Psoas muscle (tissue), 8 donors: Measurements from ENCODE around the gene ABHD2. TPM values are rescaled to one million over a fixed set of nuclear protein-coding genes. Genes with fewer than 3 reads are reported as not detected.

ENCODE experiments used
- ATAC-seq, 4 donors: fragments of 200-7000 bp; cut with Tn5 transposase; one replicate each; pipeline ENCODE4 v1.9.1; 2020; ENCODE audit warnings: moderate library complexity in 3 of 4, mild to moderate bottlenecking in 2 of 4
- DNase-seq, 2 donors: peaks; one replicate each; pipeline ENCODE4 v3.0.0-alpha.2; 2020
- H3K27ac ChIP-seq: fragments of 200-600 bp; one replicate; pipeline ENCODE4 v1.8.0; 2022
- H3K27me3 ChIP-seq, 3 donors: fragments of 200-600 bp in 1 of 3; one replicate each; pipeline versions ENCODE4 v1.6.1 to v1.8.0; 2013 to 2022; ENCODE audit warnings: low read length in 2 of 3, mild to moderate bottlenecking in 2 of 3, moderate library complexity in 1 of 3; ENCODE audit not compliant: insufficient read depth in 3 of 3
- H3K36me3 ChIP-seq, 2 donors: fragments of 200-600 bp in 1 of 2; one replicate each; pipeline versions ENCODE4 v1.6.1 to v1.8.0; 2013 to 2022; ENCODE audit warnings: low read depth in 1 of 2, mild to moderate bottlenecking in 1 of 2, moderate library complexity in 1 of 2; ENCODE audit not compliant: insufficient read depth in 1 of 2
- H3K4me1 ChIP-seq: fragments of 200-600 bp; one replicate; pipeline ENCODE4 v1.8.0; 2022
- H3K4me3 ChIP-seq: fragments of 200-600 bp; one replicate; pipeline ENCODE4 v1.8.0; 2022; ENCODE audit warnings: mild to moderate bottlenecking
- H3K9me3 ChIP-seq: fragments of 200-600 bp; one replicate; pipeline ENCODE4 v1.8.0; 2022
- CTCF ChIP-seq: fragments of 200-600 bp; IDR thresholded peaks from one replicate; pipeline ENCODE4 v1.8.0; 2022; ENCODE audit warnings: antibody characterized with exemption
- WGBS, 3 donors: extraction: QIAGEN DNeasy Blood & Tissue Kit; methylation state at CpG; one replicate each; pipeline versions ENCODE4 v1.1.6 to v1.1.7; 2013; 5-methylcytosine and 5-hydroxymethylcytosine counted together
- intact Hi-C, 2 donors: fragments of 100-400 bp; cut with DNase I; formaldehyde crosslinking; loops; one replicate each; pipeline versions ENCODE4 v1.11.0 to v1.14.2; 2022
- polyA plus RNA-seq, 3 donors: library from polyadenylated mRNA; stranded (reverse); fragments of 200-250 nt; gene quantifications; one replicate each; pipeline ENCODE4 v1.2.3, GENCODE V29; 2013
- total RNA-seq, 4 donors: library from RNA; stranded (reverse); fragmentation: NEBNext Ultra II Directional in 2 of 4; extraction: Animal tissue kit (Norgen Biotek cat#: 25700) in 2 of 4; gene quantifications; one replicate each; pipeline versions ENCODE4 v1.2.1 to v1.2.4, GENCODE V29; 2021 to 2023
- donor health status: healthy with polysubstance abuse.
- donor health status: DM: no; HTN: no; CAD: no; lungs with moderate emphysema.
- donor health status: Bipolar disorder and iron deficiency.
- donor health status: healthy.
- donor health status: DM: yes; HTN: yes; CAD: no.
- donor health status: DM: no; HTN: no; CAD: no.
- donor health status: DM: no; HTN: no; CAD: no.
- donor health status: DM: yes; HTN: yes; CAD: no.

The ABHD2 gene
- total and polyA plus RNA-seq, 7 donors: 10.8 to 215 (median 66.1) TPM

- peaks cover 4% of the 10 kb centered on the region for H3K4me1 ChIP-seq
- TF ChIP-seq CTCF: peak; percentile 93
- H3K27ac ChIP-seq: no peak overlapping the region
- peak overlapping the region; percentile 32 for H3K4me3 ChIP-seq
- DNase-seq (peak; percentile 72 to 81), ATAC-seq (peak; percentile 77 to 82 (median 78))
- 0 to 3% (median 1%) methylated on average over 14 of the region's 14 CpGs for WGBS, 3 donors
- no peaks in the 10 kb centered on the region for H3K9me3 ChIP-seq
- H3K36me3 ChIP-seq: no peaks in the 10 kb centered on the region
- intact Hi-C loops: loop anchor here (5.0 to 10.0 kb wide), 3 partner anchors 95 to 228 kb away; no protein-coding TSS in a partner anchor
- no peaks in the 10 kb centered on the region for H3K27me3 ChIP-seq
Measured at GRCh38 chr15:89206908-89207331, 118.7 kb downstream of the ABHD2 start.

GRCh38 chr15:89208256-89208655, 120.0 kb downstream of the ABHD2 start:
- DNase-seq (no peak), ATAC-seq (no peak)
- intact Hi-C loops: loop anchor here (5.0 to 10.0 kb wide), 3 partner anchors 94 to 227 kb away; no protein-coding TSS in a partner anchor
- H3K4me1 ChIP-seq: peaks cover 4% of the 10 kb centered on the region
- no peaks in the 10 kb centered on the region for H3K27me3 ChIP-seq
- no peak overlapping the region for H3K27ac ChIP-seq
- H3K4me3 ChIP-seq: no peak overlapping the region
- no peak for TF ChIP-seq CTCF
- H3K9me3 ChIP-seq: no peaks in the 10 kb centered on the region
- no peaks in the 10 kb centered on the region for H3K36me3 ChIP-seq

- no peak overlapping the region for H3K27ac ChIP-seq
- ATAC-seq: no peak
- no peak for DNase-seq
- H3K27me3 ChIP-seq: no peaks in the 10 kb centered on the region
- peaks cover 4% of the 10 kb centered on the region for H3K4me1 ChIP-seq
- TF ChIP-seq CTCF: no peak
- no peaks in the 10 kb centered on the region for H3K36me3 ChIP-seq
- no peaks in the 10 kb centered on the region for H3K9me3 ChIP-seq
- WGBS, 3 donors: 93 to 97% (median 95%) methylated on average over 1 of the region's 1 CpG
- intact Hi-C loops: loop anchor here (5.0 to 10.0 kb wide), 3 partner anchors 93 to 226 kb away; no protein-coding TSS in a partner anchor
- no peak overlapping the region for H3K4me3 ChIP-seq
Measured at GRCh38 chr15:89209057-89209456, 120.8 kb downstream of the ABHD2 start.

GRCh38 chr15:89211678-89212170, 123.5 kb downstream of the ABHD2 start:
- Histone ChIP-seq H3K27ac (no peak overlapping the region), H3K9me3 (no peaks in the 10 kb centered on the region), H3K36me3 (no peaks in the 10 kb centered on the region), H3K4me3 (no peak overlapping the region), H3K27me3 (no peaks in the 10 kb centered on the region), H3K4me1 (peaks cover 4% of the 10 kb centered on the region)
- DNase-seq (no peak), ATAC-seq (no peak)
- TF ChIP-seq CTCF: no peak
- WGBS, 3 donors: 71 to 87% (median 79%) methylated on average over 5 of the region's 5 CpGs
- intact Hi-C loops: no loop called here

- Histone ChIP-seq H3K27me3 (no peaks in the 10 kb centered on the region), H3K4me3 (no peak overlapping the region), H3K4me1 (no peaks in the 10 kb centered on the region), H3K27ac (no peak overlapping the region), H3K36me3 (no peaks in the 10 kb centered on the region), H3K9me3 (no peaks in the 10 kb centered on the region)
- intact Hi-C loops: no loop called here
- DNase-seq (no peak), ATAC-seq (no peak)
- TF ChIP-seq CTCF: no peak
- WGBS, 3 donors: 84 to 86% (median 86%) methylated on average over 2 of the region's 2 CpGs
Measured at GRCh38 chr15:89215627-89216026, 127.4 kb downstream of the ABHD2 start.
